ENCODE measurements around the gene CEP41.

The CEP41 gene

DNA sequence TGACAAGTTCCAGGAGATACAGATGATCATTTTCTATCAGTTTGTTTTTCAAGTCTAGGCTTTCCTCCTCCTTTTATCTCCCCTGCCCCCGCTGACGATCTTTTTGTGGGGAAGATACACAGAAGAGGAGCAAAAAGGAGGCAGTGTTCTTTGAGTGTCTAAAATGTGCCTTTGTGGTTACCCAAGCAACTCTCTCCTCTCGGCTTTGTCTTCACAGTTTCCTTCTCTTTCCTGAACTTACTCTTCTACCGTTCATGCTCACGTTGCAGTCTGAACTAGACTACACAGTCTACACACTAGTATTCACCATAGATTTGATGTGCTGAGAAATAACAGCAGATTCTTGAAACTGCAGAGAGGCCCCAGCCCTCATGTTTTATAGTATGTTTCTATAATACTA is 23.6 kb downstream of the CEP41 start:
- peak; percentile 21 for DNase-seq

DNA sequence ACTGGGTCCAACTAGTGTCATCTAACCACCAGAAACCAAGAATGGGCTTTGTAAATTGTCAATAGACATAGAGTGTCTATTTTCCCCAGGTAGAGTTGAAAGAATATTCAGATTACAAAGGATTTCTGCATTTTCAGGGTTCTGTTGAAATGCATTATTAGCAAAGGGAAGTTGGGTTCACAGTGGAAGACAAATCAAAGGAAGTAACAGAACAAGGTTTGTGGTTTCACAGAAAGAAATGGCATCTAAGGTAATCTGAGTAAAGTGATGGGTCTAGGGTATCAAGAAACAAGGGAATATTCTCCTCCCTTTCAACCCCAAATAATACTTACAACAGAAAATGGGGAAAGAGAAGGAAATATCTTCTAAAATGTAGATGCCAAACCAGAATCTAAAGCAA is 25.8 kb downstream of the CEP41 start:
- DNase-seq = no peak

DNA sequence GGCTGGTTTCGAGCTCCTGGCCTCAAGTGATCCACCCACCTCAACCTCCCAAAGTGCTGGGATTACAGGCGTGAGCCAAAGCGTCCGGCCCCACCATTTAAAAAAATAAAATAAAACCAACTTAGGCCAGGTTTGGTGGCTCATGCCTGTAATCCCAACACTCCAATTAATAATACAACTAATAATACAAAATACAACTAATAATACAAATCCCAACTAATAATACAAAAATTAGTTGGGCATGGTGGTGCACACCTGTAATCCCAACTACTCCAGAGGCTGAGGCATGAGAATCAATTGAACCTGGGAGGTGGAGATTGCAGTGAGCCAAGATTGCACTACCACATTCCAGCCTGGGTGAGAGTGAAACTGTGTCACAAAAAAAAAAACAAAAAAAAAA is 27.6 kb downstream of the CEP41 start:
- no peak for DNase-seq

DNA sequence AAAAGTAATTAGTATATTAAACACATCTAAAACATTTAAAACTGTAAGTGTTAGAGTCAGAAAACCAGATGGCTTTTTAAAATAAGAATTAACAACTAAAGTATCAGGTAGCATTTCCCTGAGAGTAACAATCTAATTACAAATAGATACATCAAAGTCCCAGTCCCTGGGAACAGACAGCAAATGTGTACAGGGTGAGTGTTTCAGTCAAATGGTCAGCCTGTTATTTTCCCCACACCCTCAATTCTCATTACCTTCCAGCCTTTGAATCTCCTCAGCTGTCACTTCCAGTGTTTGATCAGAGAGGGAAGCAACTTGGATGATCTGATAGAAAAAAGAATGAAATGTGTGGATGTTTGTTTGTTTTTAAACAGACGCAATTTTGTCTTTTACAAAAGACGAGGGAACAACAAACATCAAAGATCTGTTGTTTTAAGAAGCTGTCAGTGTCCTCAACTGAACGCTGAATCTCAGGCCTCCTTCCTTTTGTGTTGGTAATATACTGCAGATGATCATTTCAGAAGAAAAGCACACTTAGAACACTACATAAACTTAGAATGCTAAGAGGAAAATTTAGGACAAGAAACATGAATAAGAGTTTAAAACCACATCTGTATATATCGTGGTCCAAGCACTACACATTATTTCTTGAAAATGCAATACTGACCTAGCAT is 29.8 kb downstream of the CEP41 start:
- DNase-seq = no peak

DNA sequence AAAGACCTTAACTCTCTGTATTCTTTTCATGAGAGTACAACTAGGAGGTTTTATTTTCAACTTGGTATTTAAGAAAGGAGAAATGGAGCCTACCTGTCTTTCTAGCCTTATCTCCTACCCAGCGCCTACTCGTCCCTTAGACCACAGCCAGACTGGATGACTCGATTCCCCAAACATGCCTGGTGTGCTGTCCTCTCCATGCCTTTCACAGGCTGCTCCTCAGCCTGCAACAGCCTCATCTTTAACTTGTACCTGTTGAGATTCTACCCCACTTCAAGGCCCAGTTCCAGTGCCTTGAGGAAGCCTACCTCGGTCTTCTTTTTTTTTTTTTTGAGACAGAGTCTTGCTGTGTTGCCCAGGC is 31.1 kb downstream of the CEP41 start:
- DNase-seq = no peak

DNA sequence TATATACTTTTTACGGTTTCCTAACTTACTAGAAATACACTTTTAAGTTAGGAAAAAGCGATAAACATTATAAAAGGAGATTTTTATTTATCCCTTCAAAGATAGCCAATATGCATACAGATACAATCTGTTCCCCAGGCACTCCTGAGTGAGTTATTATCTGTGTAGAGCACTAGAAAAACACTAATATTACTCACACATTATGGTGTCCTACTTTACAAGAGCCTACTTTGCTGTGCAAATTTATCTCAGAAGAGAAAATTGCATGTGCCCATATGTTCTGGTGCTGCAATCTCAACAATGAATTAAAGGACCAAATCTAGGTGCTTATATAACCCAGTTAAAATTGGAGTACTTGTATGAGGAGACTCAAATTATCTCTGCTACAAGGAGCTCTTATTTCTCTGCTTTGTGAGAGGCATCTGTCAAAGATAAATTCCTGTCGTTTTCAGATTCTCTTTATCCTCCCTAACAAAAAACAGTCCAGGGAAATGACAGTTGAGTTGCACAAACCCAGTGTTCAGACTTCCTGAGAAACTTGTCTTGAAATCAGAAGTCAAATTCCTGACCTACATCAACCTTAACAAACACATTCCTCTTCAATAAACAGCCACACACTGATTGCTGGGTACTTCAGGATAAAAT is 31.6 kb downstream of the CEP41 start:
- no peak for DNase-seq

DNA sequence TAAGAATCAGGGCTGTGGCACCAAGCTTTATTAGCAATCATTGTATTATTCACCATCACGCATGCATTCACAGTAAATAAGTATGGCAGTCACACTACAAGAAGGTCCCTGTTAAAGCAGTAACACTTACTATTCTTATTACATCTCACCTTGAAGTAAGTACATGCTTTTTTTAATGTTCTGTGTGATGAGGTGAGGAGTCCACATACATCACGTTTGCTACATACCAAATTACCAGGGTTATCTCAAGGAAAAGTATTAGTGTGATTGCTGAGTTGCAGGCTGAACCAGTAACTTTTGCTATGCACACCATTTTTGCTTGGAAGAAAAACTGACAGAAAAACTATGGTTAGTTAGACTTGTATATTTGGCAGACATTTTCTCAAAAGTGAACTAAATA is 35.8 kb downstream of the CEP41 start:
- DNase-seq = no peak

DNA sequence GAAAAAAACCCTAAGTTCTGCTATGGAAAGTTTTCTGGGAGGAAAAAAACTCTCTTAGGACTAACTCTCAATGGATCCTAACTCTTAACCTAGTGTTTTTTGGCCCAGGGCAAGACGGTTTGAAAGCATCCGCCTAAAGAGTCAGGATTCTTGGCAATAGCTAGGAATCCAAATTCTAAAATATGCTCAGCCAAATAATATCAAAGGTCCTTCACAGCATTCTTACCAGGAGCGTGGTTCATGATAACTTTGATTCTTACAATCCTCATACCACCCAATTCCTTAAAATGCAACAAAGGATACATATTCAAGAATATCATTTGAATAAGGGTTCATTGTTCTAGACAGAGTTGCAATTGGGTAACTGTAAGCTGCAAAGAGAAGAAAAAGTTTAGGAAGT is 39.2 kb downstream of the CEP41 start:
- DNase-seq = no peak

DNA sequence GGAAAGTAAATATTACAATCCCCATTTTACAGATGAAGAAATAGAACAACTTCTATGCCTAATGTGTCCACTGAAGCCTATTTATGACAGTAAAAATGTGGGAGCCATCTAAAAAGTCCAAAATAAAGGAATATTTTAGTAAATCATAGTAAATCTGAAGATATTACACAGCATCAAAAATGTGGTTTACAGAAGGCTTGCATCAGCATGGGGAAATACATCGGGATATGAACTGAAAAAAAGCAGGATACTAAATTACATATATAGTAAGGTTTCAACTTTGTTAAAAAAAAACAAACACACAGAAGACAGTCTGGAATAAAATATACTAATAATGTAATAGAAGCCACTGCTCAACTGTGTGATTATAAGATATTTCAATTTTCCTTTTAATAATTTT is 39.7 kb downstream of the CEP41 start:
- DNase-seq = no peak

DNA sequence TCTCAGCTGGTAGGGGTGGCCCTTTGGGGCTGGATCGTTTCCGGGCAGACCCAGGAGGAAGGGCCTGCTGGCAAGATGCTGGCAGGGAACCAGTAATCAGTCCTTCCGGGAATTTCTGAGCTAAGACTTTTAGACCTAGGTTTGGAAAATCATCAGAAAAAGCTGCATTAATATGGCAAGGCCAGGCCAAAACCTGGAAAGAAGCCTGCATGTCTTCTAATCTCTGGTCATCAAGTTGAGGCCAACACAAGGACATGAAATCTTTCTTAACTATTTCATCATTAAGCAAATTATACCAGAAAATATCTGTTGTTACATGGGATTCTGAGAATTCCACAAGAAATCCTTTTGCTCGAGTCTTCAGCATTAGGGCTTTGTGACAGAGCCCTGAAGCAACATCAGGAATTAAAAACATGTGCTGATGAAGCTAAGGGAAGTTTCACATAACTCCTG is 40.7 kb downstream of the CEP41 start:
- DNase-seq = no peak

DNA sequence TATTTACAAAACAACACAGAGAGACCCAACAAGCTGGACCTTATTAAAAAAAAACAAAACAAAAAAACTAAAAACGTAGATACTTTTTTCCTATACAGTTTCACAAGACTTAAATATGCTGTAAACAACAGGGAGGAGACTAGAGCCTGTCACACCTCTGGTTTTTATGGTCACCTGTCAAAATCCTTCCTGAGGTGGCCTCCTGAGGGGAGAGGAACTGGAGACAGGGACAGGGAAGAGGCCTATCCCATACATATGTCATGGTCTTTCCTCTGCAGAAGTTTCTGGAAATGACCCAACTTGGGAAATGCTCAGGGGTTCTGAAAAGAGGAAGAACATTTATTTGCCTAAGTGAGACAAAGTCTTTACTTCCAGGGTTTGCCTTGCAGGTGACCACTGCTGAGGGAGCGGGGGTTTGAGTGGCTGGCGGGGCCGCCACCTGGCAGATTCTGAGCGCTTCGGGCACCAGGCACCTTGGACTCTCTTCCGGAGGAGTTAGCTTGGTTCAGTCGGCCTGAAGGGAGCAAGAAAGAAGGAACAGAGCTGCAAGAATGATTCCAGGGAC is 42.2 kb downstream of the CEP41 start:
- no peak for DNase-seq

DNA sequence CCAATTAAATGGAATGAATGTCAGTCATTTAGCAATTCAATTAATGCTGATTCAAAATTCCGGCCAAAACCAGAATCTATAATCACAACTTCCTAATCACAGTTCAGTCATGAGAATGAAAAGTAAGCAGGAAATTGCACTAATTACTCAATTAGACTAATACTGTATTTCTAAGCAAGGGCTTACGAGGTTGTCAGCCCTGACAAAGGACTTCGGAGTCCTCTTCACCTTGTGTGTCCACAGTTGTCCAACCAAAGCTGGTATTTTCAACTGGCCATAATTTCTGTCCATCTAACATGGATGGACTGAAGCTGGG is 43.1 kb downstream of the CEP41 start:
- no peak for DNase-seq

DNA sequence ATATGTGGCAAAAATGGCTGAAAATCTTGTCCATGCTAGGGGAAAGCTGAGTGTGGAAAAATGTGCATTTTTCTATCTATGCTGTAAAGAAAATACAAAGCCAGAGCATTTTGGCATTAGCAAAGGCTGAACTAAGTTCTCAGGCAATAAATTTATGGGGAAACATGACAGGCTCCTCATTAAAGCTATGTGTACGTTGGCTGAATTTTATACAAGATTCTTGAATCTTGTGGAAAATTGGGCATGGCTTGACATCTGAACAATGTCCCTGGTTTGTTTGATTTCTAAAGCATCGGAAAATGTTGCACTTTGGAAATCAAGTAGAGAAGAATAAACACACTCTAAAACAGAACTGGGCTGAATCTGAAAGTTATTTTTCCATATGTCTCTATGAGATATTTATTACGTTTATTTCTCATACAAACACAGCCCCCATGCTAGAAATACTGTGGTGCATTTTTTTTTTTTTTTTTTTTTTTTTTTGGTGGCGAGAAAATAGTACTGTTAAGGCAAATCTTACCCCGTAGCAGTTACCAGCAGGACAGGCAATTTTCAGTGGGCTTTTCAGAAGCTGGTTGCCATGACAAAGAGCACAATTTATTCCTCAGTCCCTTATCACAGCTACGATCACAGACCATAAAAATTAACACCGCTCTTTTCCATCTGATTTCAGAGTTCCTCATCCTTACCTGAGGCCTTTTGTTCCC is 43.6 kb downstream of the CEP41 start:
- no peak for DNase-seq

DNA sequence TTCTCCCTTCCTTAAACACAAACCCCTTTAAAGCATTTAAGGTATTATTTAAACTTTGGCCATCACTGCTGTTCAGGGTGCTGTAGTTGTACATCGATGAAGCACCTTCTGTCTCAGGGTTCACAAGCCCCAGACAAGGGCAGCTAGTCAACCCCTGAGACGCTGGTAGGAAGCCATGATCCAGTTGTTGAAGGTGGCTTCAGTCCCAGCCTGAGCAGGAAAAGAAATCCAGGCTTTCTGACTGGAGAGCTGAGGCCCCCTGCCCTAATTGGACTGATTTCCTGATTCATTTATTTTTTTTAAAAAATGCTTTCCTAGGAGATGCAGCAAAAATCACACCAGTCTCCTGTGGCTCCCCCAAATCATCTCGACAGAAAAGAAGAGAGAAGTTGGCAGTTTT is 44.7 kb downstream of the CEP41 start:
- no peak for DNase-seq

DNA sequence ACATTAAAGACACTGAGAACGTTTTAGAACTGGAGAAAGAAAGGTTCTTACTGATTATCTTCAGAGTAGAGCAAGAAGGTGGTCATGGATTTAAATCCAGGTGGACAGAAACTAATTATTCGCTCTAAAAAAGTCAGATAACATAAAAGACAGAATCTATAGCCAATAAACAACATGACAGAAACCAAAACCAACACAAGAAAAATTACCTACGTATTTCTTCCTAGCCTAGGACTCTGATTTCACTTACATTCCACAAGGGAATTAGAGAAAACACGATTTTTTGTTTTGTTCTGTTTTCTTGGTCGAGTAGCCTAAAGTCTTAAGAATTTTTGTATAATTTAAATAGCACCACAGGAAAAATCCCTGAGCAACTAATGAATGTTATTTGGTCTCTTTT is 45.4 kb downstream of the CEP41 start:
- no peak for DNase-seq

DNA sequence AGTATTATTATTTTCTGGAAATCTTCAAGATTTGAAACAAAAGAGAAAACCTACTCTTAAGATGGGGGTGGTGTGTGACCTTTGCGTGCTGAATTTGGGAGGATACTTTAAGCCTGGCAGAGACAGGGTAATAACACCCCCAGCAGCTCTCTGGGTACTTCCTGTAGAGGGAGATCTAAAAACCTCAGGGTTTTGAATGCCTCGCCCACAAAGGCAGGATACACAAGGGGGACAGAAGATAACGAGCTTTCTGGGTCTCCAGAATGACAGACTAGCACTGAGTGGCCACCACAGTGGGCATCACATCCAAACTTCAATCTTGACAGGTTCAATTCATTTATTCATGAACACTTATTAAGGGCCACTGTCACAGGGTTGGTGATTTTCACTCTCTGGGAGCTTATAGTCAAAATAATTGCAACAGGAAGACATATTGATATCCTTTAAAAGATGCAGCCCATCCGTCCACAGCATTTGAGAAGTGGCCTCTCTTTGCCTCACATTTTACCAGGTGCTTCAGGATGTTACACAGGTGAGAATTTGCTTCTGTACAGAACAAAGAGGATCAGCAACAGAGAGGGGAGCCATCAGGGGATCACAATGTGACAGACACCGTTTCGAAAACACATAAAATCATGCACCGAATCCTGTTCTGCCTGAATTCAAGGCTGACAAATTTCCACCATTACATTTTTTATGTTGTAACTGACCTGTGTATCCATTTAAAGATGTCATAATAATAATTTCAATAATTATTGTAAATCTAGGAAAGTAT is 46.2 kb downstream of the CEP41 start:
- no peak for DNase-seq

DNA sequence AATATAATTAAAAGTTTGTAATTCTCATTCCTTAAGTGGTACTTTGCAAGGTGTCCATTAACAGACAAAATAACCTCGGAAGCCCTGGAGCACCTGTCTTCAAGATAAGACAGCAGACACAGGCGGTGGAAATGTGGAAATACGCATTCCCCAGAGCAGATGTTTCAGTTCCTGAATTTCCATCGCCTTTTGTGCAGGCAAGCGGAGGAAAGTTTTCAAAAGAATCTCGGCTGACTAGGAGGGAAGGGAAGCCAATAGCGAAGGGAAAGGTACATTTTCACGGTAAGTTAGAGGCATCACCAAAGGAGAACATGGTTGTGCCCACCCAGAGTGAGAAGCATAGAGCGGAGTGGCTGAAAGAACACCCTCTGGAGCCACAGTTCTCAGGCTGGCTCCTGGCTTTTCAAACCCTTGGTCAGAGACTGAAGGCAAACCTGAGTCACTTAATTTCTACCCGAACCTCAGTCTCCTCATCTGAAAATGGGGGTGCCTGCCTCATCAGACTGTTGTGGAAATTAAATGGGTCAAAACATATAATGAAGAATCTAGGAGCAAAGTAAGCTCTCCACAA is 46.9 kb downstream of the CEP41 start:
- DNase-seq = no peak

DNA sequence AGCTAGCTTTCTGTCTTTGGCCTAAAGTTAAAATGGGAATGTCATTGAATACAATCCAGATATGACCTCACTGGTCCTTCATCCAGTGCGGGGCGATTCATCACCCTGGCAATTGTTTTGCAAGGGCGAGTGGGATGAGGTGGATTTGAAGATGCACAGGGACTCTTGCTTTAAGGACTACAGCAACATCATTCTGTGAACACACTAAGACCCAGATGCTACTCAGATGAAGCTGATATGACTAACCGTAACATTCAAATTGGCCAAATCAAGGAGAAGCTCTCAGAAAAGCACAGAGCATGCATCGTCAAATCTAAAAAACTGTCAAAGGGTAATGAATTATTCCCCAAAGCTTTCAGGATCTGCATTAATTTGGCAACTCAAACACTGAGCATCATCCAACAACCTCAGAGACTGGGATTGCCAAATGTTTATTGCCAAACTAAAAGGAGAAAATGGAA is 47.7 kb downstream of the CEP41 start:
- DNase-seq = no peak

DNA sequence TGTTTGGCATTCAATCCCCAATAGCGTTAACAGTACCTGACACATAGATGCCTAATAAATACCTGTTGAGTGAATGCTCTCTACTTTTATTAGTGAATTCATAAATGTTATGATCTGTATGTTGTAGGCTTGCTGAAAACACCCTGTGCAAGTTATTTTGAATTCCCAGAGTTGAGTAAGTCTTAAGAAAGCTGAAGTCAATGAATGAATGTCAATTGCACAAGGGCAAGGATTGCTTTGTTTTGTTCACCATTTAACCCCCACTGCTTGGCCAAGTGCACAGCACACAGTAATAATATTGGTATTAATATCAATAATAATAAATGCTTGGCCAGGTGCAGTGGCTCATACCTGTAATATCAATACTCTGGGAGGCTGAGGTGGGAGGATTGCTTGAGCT is 50.3 kb downstream of the CEP41 start:
- no peak for DNase-seq

DNA sequence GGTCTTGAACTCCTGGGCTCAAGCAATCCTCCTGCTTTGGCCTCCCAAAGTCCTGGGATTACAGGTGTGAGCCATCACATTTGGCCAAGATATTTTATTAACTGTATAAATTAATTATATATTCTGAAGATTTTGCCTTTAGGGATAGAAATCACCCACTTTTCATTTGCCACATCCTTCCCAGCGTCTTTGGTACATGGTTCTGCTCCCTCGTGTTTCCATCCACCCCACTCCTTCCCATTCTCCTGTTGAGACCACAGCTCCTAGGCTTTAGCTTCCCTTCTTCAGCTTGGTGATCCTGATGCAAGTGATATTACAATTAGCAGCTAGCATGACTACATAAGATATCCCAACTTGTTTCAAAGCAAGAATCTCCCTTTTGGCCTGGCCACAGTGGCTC is 52.1 kb downstream of the CEP41 start:
- no peak for DNase-seq

DNA sequence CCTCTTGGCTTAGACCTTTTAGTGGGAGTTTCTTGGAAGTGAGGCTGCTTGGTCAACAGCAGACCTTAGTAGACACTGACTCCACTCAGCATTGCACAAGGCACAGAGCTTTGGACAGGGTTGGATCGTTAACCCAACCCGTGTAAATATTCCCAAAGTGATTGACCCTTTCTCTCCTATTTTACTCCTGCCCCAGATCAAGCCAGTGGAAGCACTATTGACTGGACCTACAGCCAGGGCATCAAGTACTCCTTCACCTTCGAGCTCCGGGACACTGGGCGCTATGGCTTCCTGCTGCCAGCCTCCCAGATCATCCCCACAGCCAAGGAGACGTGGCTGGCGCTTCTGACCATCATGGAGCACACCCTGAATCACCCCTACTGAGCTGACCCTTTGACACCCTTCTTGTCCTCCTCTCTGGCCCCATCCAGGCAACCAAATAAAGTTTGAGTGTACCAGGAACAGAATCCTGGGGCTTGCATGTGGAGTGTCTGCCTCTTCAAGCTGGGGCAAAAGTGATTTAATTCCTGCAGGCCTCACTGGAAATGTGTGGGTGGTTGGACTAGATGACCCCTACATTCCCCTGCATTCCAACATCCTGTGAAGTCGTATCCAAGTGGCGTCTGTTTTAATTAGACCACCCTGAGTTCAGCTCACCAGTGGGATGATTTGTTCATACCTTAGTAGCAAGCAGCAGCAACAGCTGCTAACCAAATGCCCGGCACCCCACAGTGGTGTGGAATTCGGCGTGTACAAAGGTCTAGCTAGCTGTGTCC is 53.0 kb downstream of the CEP41 start:
- DNase-seq = no peak

DNA sequence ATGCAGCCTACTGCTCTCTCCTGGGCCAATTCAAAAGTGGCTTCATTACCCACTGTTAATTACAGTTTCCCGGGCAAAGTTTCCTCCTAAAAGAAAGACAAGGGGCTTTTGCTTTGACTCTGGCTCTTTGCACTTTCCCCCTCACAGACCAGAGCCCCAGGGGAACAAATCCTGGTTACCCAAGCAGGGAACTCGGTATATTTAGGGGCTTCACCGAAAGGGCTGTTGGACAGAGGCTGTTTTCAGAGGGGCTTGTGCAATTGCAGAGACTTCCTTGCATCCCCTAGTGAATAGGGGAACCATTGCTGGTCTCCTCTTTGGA is 53.5 kb downstream of the CEP41 start:
- no peak for DNase-seq

Data from stimulated activated CD4-positive, alpha-beta T cell treated with anti-CD3 and anti-CD28 coated beads, Interleukin-15, amount 100 ng/mL, for 24 hours (primary cell).